Suprapubic skin (tissue), 4 donors: Measurements from ENCODE around the gene VAMP8.

Source experiments
- CTCF ChIP-seq, 2 donors: fragments of 200-600 bp in 1 of 2; fragments of 450-650 bp in 1 of 2; sonication (generic) in 1 of 2; IDR thresholded peaks; one replicate each; pipeline ENCODE4 v1.5.1; 2016 to 2019; ENCODE audit warnings: antibody characterized with exemption in 2 of 2, mild to moderate bottlenecking in 1 of 2, moderate library complexity in 1 of 2
- EP300 ChIP-seq: sonication (generic); formaldehyde crosslinking; IDR thresholded peaks from one replicate; pipeline ENCODE4 v1.6.1; 2017; ENCODE audit warnings: antibody characterized with exemption
- POLR2A ChIP-seq, 2 donors: fragments of 450-650 bp; IDR thresholded peaks; one replicate each; pipeline ENCODE4 v1.6.1; 2017; ENCODE audit warnings: antibody characterized with exemption in 2 of 2, mild to moderate bottlenecking in 2 of 2, moderate library complexity in 2 of 2
- POLR2AphosphoS5 ChIP-seq, 3 donors: sonication (generic); formaldehyde crosslinking; IDR thresholded peaks; one replicate each; pipeline ENCODE4 v1.6.1; 2017; ENCODE audit warnings: antibody characterized with exemption in 3 of 3

DNA sequence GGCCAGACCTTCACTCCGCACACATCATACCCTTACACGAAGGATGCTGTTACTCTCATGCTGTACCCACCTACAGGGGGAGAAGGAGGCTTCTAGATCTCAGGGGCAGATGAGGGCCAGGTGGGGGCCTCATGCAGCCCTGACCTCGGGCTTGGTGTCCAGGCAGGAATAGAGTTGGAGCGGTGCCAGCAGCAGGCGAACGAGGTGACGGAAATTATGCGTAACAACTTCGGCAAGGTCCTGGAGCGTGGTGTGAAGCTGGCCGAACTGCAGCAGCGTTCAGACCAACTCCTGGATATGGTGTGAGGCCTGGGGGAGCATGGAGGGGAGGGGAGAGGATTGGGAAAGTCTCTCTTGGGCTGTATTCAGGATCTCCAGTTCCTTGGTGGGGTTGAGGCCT lies 14.2 kb downstream of the VAMP8 start:
- no peak for TF ChIP-seq CTCF (IDR thresholded peaks at IDR 0.05)
- no peak for TF ChIP-seq POLR2A (IDR thresholded peaks at IDR 0.05)
- TF ChIP-seq POLR2AphosphoS5 (IDR thresholded peaks at IDR 0.05) = no peak
- TF ChIP-seq EP300 = no peak
